HepG2 (cell line): Measurements from ENCODE around the gene NACC2. TPM values are rescaled to one million over a fixed set of nuclear protein-coding genes. Genes with fewer than 3 reads are reported as not detected.

Source experiments
- ATAC-seq: fragments of 200-7000 bp; cut with Tn5 transposase; 3 replicates; pipeline ENCODE4 v1.9.1; 2020; ENCODE audit warnings: mild to moderate bottlenecking, moderate library complexity
- BruUV-seq: library from RNA; stranded (reverse); fragments of 400-500 nt; replicated peaks from 2 replicates; lab custom pipeline; 2021; lab: Mats Ljungman, UMichigan
- CTCF ChIA-PET: fragments of 300-600 bp; formaldehyde crosslinking; extraction: SDS; loops from one replicate; lab custom pipeline; 2021; ENCODE audit warnings: low total read pairs, inconsistent platforms, low intra/inter-chr PET ratio; lab: Yijun Ruan, JAX
- POLR2A ChIA-PET: fragments of 350-600 bp; sonication (Branson Sonifier 250); formaldehyde crosslinking; loops from one replicate; lab custom pipeline; 2020; ENCODE audit warnings: antibody characterized with exemption, inconsistent platforms; lab: Yijun Ruan, JAX
- DNase-seq: peaks from one replicate; pipeline ENCODE4 v3.0.0-alpha.2; 2015; ENCODE audit warnings: low spot score
- FAIRE-seq: peaks from 3 replicates; lab custom pipeline; 2011; peaks lifted over from hg19 to GRCh38; lab: Jason Lieb, UNC
- H2AFZ ChIP-seq: one replicate; pipeline ENCODE4 v1.6.1; 2011; ENCODE audit warnings: low read length, inconsistent platforms
- H3K27ac ChIP-seq: fragments of 300-600 bp; 3 replicates; pipeline ENCODE4 v1.8.0; 2011; ENCODE audit warnings: mixed run types, mild to moderate bottlenecking, mixed read lengths, low read length, inconsistent platforms; ENCODE audit not compliant: insufficient read depth; ENCODE audit errors: extremely low read length
- H3K27me3 ChIP-seq, 2 experiments: fragments of 200-600 bp in 1 of 2; 2 replicates in 1 of 2; 3 replicates in 1 of 2; pipeline versions ENCODE4 v1.6.0 to v1.8.0; 2011; ENCODE audit warnings: low read length in 2 of 2, mild to moderate bottlenecking in 2 of 2, moderate library complexity in 2 of 2, inconsistent platforms in 1 of 2; ENCODE audit not compliant: insufficient read depth in 2 of 2, control insufficient read depth in 1 of 2
- H3K36me3 ChIP-seq, 2 experiments: fragments of 200-600 bp in 1 of 2; replicated peaks in 1 of 2; 2 replicates in 1 of 2; 3 replicates in 1 of 2; pipeline versions ENCODE4 v1.5.1 to v1.8.0; 2011; ENCODE audit warnings: low read length in 2 of 2, inconsistent platforms in 1 of 2; ENCODE audit not compliant: insufficient read depth in 2 of 2, control insufficient read depth in 1 of 2
- H3K4me1 ChIP-seq: 2 replicates; pipeline ENCODE4 v1.5.1; 2012; ENCODE audit warnings: low read length, inconsistent platforms; ENCODE audit not compliant: insufficient read depth
- H3K4me2 ChIP-seq: 2 replicates; pipeline ENCODE4 v1.6.0; 2011; ENCODE audit warnings: low read depth, low read length, inconsistent platforms
- H3K4me3 ChIP-seq, 3 experiments: fragments of 200-600 bp in 1 of 3; sonication (generic), shearing (Covaris generic) in 1 of 3; replicated peaks in 1 of 3; 2 replicates each; pipeline ENCODE4 v1.5.1; 2011 to 2016; ENCODE audit warnings: low read length in 3 of 3, inconsistent platforms in 2 of 3, low read depth in 2 of 3, mild to moderate bottlenecking in 2 of 3, control low read depth in 1 of 3, mixed read lengths in 1 of 3; ENCODE audit not compliant: insufficient read depth in 1 of 3
- H3K79me2 ChIP-seq: one replicate; pipeline ENCODE4 v1.6.1; 2011; ENCODE audit warnings: low read length, inconsistent platforms; ENCODE audit not compliant: insufficient read depth
- H3K9ac ChIP-seq: 2 replicates; pipeline ENCODE4 v1.6.0; 2011; ENCODE audit warnings: mild to moderate bottlenecking, low read depth, low read length, inconsistent platforms; ENCODE audit not compliant: insufficient read depth
- H3K9me3 ChIP-seq: 2 replicates; pipeline ENCODE4 v1.5.1; 2012; ENCODE audit warnings: mild to moderate bottlenecking, low read length
- H4K20me1 ChIP-seq: 2 replicates; pipeline ENCODE4 v1.6.0; 2011; ENCODE audit warnings: inconsistent platforms, mild to moderate bottlenecking, low read length, moderate library complexity; ENCODE audit not compliant: insufficient read depth
- KLF16 ChIP-seq, 2 experiments: sonication (generic) in 1 of 2; formaldehyde crosslinking in 1 of 2; IDR thresholded peaks; 2 replicates each; pipeline versions ENCODE4 v1.6.1 to v1.8.0; 2016 to 2023; ENCODE audit warnings: missing genetic modification reagents in 2 of 2, missing compliant biosample characterization in 1 of 2
- NR3C1 ChIP-seq: sonication (generic); formaldehyde crosslinking; IDR thresholded peaks from 2 replicates; pipeline ENCODE4 v1.4.0; 2020; ENCODE audit warnings: missing genetic modification reagents
- POLR2AphosphoS2 ChIP-seq: IDR thresholded peaks from 2 replicates; pipeline ENCODE4 v1.6.1; 2011; ENCODE audit warnings: low read depth, low read length, improper control_type of control experiment
- PRMT3 ChIP-seq: sonication (generic); formaldehyde crosslinking; IDR thresholded peaks from 2 replicates; pipeline ENCODE4 v1.8.1; 2022; ENCODE audit warnings: low read depth, mild to moderate bottlenecking, moderate library complexity, missing genetic modification reagents, borderline replicate concordance
- REXO4 ChIP-seq: sonication (generic); formaldehyde crosslinking; IDR thresholded peaks from 2 replicates; pipeline ENCODE4 v1.8.0; 2022; ENCODE audit warnings: missing genetic modification reagents, mild to moderate bottlenecking, borderline replicate concordance
- SMARCC2 ChIP-seq: fragments of 450-650 bp; IDR thresholded peaks from 2 replicates; pipeline ENCODE4 v1.6.1; 2017; ENCODE audit warnings: antibody characterized with exemption, mild to moderate bottlenecking
- SRSF1 ChIP-seq: fragments of 200-400 bp; formaldehyde crosslinking; optimal IDR thresholded peaks from 2 replicates; pipeline ENCODE3; 2017; ENCODE audit warnings: mild to moderate bottlenecking, low read depth, low read length, moderate library complexity
- WGBS: methylation state at CpG from one replicate; pipeline ENCODE4 v1.1.6; 2017; ENCODE audit warnings: low lambda C conversion rate; 5-methylcytosine and 5-hydroxymethylcytosine counted together
- in situ Hi-C: cut with HindIII; loops from 2 replicates; pipeline ENCODE4 v1.10.0; 2017; ENCODE audit warnings: low pct_unique_long_range_greater_than_20kb; ENCODE audit not compliant: extremely low pct_ligation_motif_present
- intact Hi-C: fragments of 100-400 bp; cut with micrococcal nuclease; formaldehyde crosslinking; loops from one replicate; pipeline ENCODE4 v1.10.0; 2022; ENCODE audit not compliant: unreplicated experiment
- polyA plus RNA-seq, 8 experiments: library from polyadenylated mRNA; depleted of rRNA in 3 of 8; stranded (reverse) in 7 of 8; unstranded in 1 of 8; fragments of >200 nt; fragmentation: Illumina TruSeq in 4 of 8; extraction: Trizol in 4 of 8; gene quantifications; 2 replicates each; pipeline versions ENCODE4 v1.2.1 to v1.2.3, GENCODE V29; 2011 to 2016; ENCODE audit warnings: low read depth in 4 of 8, missing spikeins in 1 of 8, mixed read lengths in 1 of 8; ENCODE audit not compliant: insufficient read depth in 1 of 8
- total RNA-seq, 5 experiments: library from RNA; depleted of rRNA; stranded (reverse); fragments of >200 nt; fragmentation: Illumina TruSeq; extraction: Trizol; gene quantifications; 2 replicates each; pipeline ENCODE4 v1.2.3, GENCODE V29; 2016; ENCODE audit warnings: low read depth in 1 of 5
- TF ChIP-seq, protein P1 (sequence below): sonication (generic); formaldehyde crosslinking; conservative IDR thresholded peaks from 2 replicates; pipeline ENCODE4 v1.4.0; 2020; ENCODE audit warnings: missing genetic modification reagents
- TF ChIP-seq, protein P2 (sequence below): IDR thresholded peaks from 2 replicates; pipeline ENCODE4 v1.6.1; 2016
- TF ChIP-seq, protein P3 (sequence below): sonication (generic); formaldehyde crosslinking; IDR thresholded peaks from 2 replicates; pipeline ENCODE4 v1.4.0; 2020; ENCODE audit warnings: mild to moderate bottlenecking, missing genetic modification reagents, borderline replicate concordance
- TF ChIP-seq, protein P4 (sequence below): IDR thresholded peaks from 2 replicates; pipeline ENCODE4 v1.6.1; 2016
- TF ChIP-seq, protein P5 (sequence below): sonication (generic); formaldehyde crosslinking; IDR thresholded peaks from 2 replicates; pipeline ENCODE4 v1.4.0; 2020; ENCODE audit warnings: missing genetic modification reagents, borderline replicate concordance

NACC2 gene
- total and polyA plus RNA-seq, 2 of the 13 experiments (the other 11 are each of a cell fraction or from before 2014, with no cell fraction given), result 5.9 to 12.3 TPM

DNA sequence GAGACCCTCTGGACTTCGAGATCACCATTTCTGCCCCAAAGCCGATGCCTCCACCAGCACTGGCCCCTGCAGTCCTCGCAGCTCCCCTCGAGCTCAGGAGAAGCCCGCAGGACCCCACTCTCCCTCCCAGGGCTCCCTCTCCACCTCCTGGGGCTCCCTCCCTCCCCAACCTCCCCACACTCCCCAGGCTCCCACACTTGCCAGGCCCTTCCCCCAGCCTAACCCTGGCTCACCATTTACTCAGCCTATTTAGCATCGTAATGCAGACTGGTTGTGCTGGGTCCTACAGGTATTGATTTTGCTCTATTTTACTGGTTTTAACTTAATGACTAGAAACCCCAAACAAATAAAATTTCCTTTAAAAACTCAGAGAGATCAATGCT, 47.3 kb upstream of the NACC2 start (continued):
- TF ChIP-seq, protein P1, sequence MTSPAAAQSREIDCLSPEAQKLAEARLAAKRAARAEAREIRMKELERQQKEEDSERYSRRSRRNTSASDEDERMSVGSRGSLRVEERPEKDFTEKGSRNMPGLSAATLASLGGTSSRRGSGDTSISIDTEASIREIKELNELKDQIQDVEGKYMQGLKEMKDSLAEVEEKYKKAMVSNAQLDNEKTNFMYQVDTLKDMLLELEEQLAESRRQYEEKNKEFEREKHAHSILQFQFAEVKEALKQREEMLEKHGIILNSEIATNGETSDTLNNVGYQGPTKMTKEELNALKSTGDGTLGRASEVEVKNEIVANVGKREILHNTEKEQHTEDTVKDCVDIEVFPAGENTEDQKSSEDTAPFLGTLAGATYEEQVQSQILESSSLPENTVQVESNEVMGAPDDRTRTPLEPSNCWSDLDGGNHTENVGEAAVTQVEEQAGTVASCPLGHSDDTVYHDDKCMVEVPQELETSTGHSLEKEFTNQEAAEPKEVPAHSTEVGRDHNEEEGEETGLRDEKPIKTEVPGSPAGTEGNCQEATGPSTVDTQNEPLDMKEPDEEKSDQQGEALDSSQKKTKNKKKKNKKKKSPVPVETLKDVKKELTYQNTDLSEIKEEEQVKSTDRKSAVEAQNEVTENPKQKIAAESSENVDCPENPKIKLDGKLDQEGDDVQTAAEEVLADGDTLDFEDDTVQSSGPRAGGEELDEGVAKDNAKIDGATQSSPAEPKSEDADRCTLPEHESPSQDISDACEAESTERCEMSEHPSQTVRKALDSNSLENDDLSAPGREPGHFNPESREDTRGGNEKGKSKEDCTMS (CRISPR knock-in tag), result no peak
- TF ChIP-seq, protein P2, sequence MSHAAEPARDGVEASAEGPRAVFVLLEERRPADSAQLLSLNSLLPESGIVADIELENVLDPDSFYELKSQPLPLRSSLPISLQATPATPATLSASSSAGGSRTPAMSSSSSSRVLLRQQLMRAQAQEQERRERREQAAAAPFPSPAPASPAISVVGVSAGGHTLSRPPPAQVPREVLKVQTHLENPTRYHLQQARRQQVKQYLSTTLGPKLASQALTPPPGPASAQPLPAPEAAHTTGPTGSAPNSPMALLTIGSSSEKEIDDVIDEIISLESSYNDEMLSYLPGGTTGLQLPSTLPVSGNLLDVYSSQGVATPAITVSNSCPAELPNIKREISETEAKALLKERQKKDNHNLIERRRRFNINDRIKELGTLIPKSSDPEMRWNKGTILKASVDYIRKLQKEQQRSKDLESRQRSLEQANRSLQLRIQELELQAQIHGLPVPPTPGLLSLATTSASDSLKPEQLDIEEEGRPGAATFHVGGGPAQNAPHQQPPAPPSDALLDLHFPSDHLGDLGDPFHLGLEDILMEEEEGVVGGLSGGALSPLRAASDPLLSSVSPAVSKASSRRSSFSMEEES (CRISPR knock-in tag), result no peak
- TF ChIP-seq REXO4 (CRISPR knock-in tag) (no peak), NR3C1 (no peak)

DNA sequence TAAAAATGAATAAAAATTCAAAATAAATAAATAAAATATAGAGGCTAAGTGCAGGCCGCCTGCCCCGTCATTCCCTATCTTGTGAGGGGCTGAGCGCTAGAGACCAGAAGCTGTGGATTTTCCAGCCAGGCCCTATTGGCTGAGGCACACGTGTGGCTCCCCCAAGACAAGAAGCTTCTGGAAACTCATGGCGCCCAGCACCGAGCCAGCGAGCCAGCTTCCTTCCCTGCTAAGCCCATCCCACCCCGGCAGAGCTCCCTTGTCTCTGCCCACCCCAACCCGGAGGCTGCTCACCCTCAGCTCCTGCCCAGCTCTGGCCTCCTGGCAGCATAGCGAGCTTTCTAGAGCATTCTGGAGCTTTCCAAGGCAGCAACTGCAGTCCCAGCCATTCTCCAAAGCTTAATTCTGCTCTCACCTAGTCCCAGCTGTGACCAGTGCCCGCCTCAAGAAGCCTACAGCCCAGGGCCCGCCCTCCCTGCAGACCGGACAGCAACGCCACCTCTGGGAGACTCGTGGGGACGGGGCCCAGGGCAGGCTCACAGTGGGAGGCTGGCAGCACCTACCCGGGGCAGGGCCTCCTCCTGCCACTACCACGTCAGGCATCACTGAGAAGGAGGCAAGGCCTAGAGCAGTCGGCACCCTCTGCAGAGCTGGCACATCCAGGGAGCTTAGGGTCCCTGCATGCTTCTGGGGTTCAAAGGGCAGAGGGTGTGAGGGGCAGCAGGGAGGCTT, 46.8 kb upstream of the NACC2 start:
- H3K27me3 ChIP-seq, result peaks cover 3 to 43% of the 10 kb centered on the region in 2 experiments; a peak in 4 of 5 replicates
- no peak overlapping the region for H3K4me3 ChIP-seq
- WGBS, result 26% methylated on average over 7 of the region's 19 CpGs
- H3K9ac ChIP-seq, result no peak overlapping the region
- FAIRE-seq (no peak), DNase-seq (no peak), ATAC-seq (no peak)
- H3K9me3 ChIP-seq, result no peaks in the 10 kb centered on the region
- intact Hi-C loops (no loop called here), in situ Hi-C loops (no loop called here)
- no peak overlapping the region for H3K4me2 ChIP-seq
- no peaks in the 10 kb centered on the region for H3K36me3 ChIP-seq
- H2AFZ ChIP-seq, result no peak overlapping the region
- POLR2A ChIA-PET, result no interaction called here
- peaks cover 7% of the 10 kb centered on the region; the same call in 1 of the 2 replicates for H3K4me1 ChIP-seq
- H3K27ac ChIP-seq, result no peak overlapping the region
- no TSS peak for BruUV-seq
- no peaks in the 10 kb centered on the region for H4K20me1 ChIP-seq
- CTCF ChIA-PET, result no interaction called here
- H3K79me2 ChIP-seq, result no peaks in the 10 kb centered on the region
- TF ChIP-seq, protein P3, sequence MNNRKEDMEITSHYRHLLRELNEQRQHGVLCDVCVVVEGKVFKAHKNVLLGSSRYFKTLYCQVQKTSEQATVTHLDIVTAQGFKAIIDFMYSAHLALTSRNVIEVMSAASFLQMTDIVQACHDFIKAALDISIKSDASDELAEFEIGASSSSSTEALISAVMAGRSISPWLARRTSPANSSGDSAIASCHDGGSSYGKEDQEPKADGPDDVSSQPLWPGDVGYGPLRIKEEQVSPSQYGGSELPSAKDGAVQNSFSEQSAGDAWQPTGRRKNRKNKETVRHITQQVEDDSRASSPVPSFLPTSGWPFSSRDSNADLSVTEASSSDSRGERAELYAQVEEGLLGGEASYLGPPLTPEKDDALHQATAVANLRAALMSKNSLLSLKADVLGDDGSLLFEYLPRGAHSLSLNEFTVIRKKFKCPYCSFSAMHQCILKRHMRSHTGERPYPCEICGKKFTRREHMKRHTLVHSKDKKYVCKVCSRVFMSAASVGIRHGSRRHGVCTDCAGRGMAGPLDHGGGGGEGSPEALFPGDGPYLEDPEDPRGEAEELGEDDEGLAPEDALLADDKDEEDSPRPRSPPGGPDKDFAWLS (CRISPR knock-in tag), result no peak
- no peak for TF ChIP-seq POLR2AphosphoS2
- no peak for TF ChIP-seq PRMT3 (CRISPR knock-in tag)
- TF ChIP-seq, protein P4, sequence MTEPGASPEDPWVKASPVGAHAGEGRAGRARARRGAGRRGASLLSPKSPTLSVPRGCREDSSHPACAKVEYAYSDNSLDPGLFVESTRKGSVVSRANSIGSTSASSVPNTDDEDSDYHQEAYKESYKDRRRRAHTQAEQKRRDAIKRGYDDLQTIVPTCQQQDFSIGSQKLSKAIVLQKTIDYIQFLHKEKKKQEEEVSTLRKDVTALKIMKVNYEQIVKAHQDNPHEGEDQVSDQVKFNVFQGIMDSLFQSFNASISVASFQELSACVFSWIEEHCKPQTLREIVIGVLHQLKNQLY (CRISPR knock-in tag), result no peak
- TF ChIP-seq KLF16 (CRISPR knock-in tag; IDR thresholded peaks at IDR 0.05), result no peak
- TF ChIP-seq, protein P5, sequence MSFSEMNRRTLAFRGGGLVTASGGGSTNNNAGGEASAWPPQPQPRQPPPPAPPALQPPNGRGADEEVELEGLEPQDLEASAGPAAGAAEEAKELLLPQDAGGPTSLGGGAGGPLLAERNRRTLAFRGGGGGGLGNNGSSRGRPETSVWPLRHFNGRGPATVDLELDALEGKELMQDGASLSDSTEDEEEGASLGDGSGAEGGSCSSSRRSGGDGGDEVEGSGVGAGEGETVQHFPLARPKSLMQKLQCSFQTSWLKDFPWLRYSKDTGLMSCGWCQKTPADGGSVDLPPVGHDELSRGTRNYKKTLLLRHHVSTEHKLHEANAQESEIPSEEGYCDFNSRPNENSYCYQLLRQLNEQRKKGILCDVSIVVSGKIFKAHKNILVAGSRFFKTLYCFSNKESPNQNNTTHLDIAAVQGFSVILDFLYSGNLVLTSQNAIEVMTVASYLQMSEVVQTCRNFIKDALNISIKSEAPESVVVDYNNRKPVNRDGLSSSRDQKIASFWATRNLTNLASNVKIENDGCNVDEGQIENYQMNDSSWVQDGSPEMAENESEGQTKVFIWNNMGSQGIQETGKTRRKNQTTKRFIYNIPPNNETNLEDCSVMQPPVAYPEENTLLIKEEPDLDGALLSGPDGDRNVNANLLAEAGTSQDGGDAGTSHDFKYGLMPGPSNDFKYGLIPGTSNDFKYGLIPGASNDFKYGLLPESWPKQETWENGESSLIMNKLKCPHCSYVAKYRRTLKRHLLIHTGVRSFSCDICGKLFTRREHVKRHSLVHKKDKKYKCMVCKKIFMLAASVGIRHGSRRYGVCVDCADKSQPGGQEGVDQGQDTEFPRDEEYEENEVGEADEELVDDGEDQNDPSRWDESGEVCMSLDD (CRISPR knock-in tag), result no peak
- TF ChIP-seq SRSF1, result no peak
- TF ChIP-seq SMARCC2, result no peak
